GM12864 (cell line): ENCODE results near the gene TNK1.

ENCODE experiments used
- DNase-seq: peaks from one replicate; pipeline ENCODE4 v3.0.0-alpha.2; 2011; ENCODE audit warnings: low read depth
- H3K4me3 ChIP-seq: 2 replicates; pipeline ENCODE4 v1.5.1; 2011; ENCODE audit warnings: mild to moderate bottlenecking, low read depth, low read length, control low read depth
- CTCF ChIP-seq: IDR thresholded peaks from 2 replicates; pipeline ENCODE4 v1.5.1; 2011; ENCODE audit warnings: low read depth, mild to moderate bottlenecking, moderate library complexity, low read length, control low read depth, inconsistent platforms; ENCODE audit errors: missing control alignments

TNK1 gene

GRCh38 chr17:7408252-7408727, 27.4 kb downstream of the TNK1 start:
- DNase-seq, result no peak
- H3K4me3 ChIP-seq, result no peak overlapping the region
- no peak for TF ChIP-seq CTCF

- no peak for DNase-seq
- TF ChIP-seq CTCF, result no peak
- no peak overlapping the region for H3K4me3 ChIP-seq
Measured at GRCh38 chr17:7408863-7409262, 28.0 kb downstream of the TNK1 start.

GRCh38 chr17:7409716-7410115, 28.8 kb downstream of the TNK1 start:
- no peak overlapping the region for H3K4me3 ChIP-seq
- DNase-seq, result no peak
- TF ChIP-seq CTCF, result no peak

- no peak for TF ChIP-seq CTCF
- DNase-seq, result no peak
- H3K4me3 ChIP-seq, result no peak overlapping the region
Measured at GRCh38 chr17:7410634-7411426, 29.9 kb downstream of the TNK1 start.

GRCh38 chr17:7411427-7411750, 30.5 kb downstream of the TNK1 start:
- DNase-seq, result no peak
- H3K4me3 ChIP-seq, result no peak overlapping the region
- TF ChIP-seq CTCF, result no peak

- no peak overlapping the region for H3K4me3 ChIP-seq
- TF ChIP-seq CTCF, result no peak
- DNase-seq, result no peak
Measured at GRCh38 chr17:7413346-7413985, 32.6 kb downstream of the TNK1 start.
